Hepatocyte (in vitro differentiated cells): ENCODE results near the gene USP24. TPM values are rescaled to one million over a fixed set of nuclear protein-coding genes. Genes with fewer than 3 reads are reported as not detected.

Experiments
- DNase-seq: peaks from one replicate; pipeline ENCODE4 v3.0.0-alpha.2; 2016; ENCODE audit warnings: low spot score
- H2AFZ ChIP-seq: fragments of 200-600 bp; sonication (generic); 2 replicates; pipeline ENCODE4 v1.6.0; 2016; ENCODE audit warnings: antibody characterized with exemption, mild to moderate bottlenecking
- H3K27ac ChIP-seq: fragments of 200-600 bp; sonication (generic); 2 replicates; pipeline ENCODE4 v1.5.1; 2016; ENCODE audit warnings: mild to moderate bottlenecking
- H3K27me3 ChIP-seq: fragments of 200-600 bp; sonication (generic); 2 replicates; pipeline ENCODE4 v1.6.1; 2016
- H3K36me3 ChIP-seq: fragments of 200-600 bp; sonication (generic); replicated peaks from 2 replicates; pipeline ENCODE4 v1.5.1; 2016; ENCODE audit warnings: low read depth; ENCODE audit not compliant: insufficient read depth
- H3K4me1 ChIP-seq: fragments of 200-600 bp; sonication (generic); 2 replicates; pipeline ENCODE4 v1.5.1; 2016; ENCODE audit warnings: mild to moderate bottlenecking, moderate library complexity; ENCODE audit not compliant: insufficient read depth
- H3K4me2 ChIP-seq: fragments of 200-600 bp; sonication (generic); 2 replicates; pipeline ENCODE4 v1.6.0; 2016
- H3K4me3 ChIP-seq: fragments of 200-600 bp; sonication (generic); 2 replicates; pipeline ENCODE4 v1.5.1; 2016; ENCODE audit warnings: mild to moderate bottlenecking
- H3K79me2 ChIP-seq: fragments of 200-600 bp; sonication (generic); 2 replicates; pipeline ENCODE4 v1.6.0; 2017; ENCODE audit warnings: mild to moderate bottlenecking
- H3K9me2 ChIP-seq: fragments of 200-600 bp; sonication (generic); replicated peaks from 2 replicates; pipeline ENCODE4 v1.6.0; 2017; ENCODE audit warnings: mild to moderate bottlenecking; ENCODE audit not compliant: insufficient read depth
- H3K9me3 ChIP-seq: fragments of 200-600 bp; sonication (generic); 2 replicates; pipeline ENCODE4 v1.5.1; 2016; ENCODE audit warnings: low read depth, mild to moderate bottlenecking
- H4K20me1 ChIP-seq: fragments of 200-600 bp; sonication (generic); 2 replicates; pipeline ENCODE4 v1.6.0; 2016; ENCODE audit warnings: mild to moderate bottlenecking; ENCODE audit not compliant: insufficient read depth, poor library complexity, severe bottlenecking
- CTCF ChIP-seq: fragments of 200-600 bp; sonication (generic); IDR thresholded peaks from 2 replicates; pipeline ENCODE4 v1.5.1; 2016; ENCODE audit warnings: antibody characterized with exemption, mild to moderate bottlenecking; ENCODE audit not compliant: poor library complexity
- EZH2 ChIP-seq: fragments of 200-600 bp; sonication (generic); IDR thresholded peaks from 2 replicates; pipeline ENCODE4 v1.6.1; 2016; ENCODE audit warnings: antibody characterized with exemption, mild to moderate bottlenecking, borderline replicate concordance
- EZH2phosphoT487 ChIP-seq: fragments of 200-600 bp; sonication (generic); IDR thresholded peaks from one replicate; pipeline ENCODE4 v1.6.1; 2018; ENCODE audit warnings: antibody characterized with exemption, mild to moderate bottlenecking, low read depth, moderate library complexity; ENCODE audit not compliant: unreplicated experiment, severe bottlenecking
- WGBS: methylation state at CpG from one replicate; pipeline ENCODE4 v1.1.6; 2016; ENCODE audit warnings: low lambda C conversion rate; ENCODE audit errors: missing lambda C conversion rate; 5-methylcytosine and 5-hydroxymethylcytosine counted together
- polyA plus RNA-seq: library from polyadenylated mRNA; unstranded; fragments of >200 nt; fragmentation: Nextera tagmentation; extraction: Ambion mirVana; gene quantifications from 2 replicates; pipeline ENCODE4 v1.2.1, GENCODE V29; 2016
- total RNA-seq: library from RNA; depleted of rRNA; stranded (reverse); fragments of >200 nt; gene quantifications from 2 replicates; pipeline ENCODE4 v1.2.3, GENCODE V29; 2014

Gene USP24
- total and polyA plus RNA-seq, 2 experiments from 2014 or later, result 9.3 to 41.9 TPM

- Histone ChIP-seq H3K9me2 (no peaks in the 10 kb centered on the region), H3K36me3 (no peaks in the 10 kb centered on the region), H3K4me1 (peaks cover 6% of the 10 kb centered on the region), H3K4me3 (no peak overlapping the region), H2AFZ (no peak overlapping the region), H3K79me2 (no peaks in the 10 kb centered on the region), H3K9me3 (no peaks in the 10 kb centered on the region), H3K27me3 (no peaks in the 10 kb centered on the region), H3K4me2 (no peak overlapping the region), H3K27ac (no peak overlapping the region), H4K20me1 (no peaks in the 10 kb centered on the region)
- 65% methylated on average over 12 of the region's 12 CpGs for WGBS
- peak; percentile 27 for DNase-seq
- TF ChIP-seq CTCF (no peak), EZH2 (no peak), EZH2phosphoT487 (no peak)
Measured at GRCh38 chr1:55064071-55064581, 151.0 kb downstream of the USP24 start.

- H3K4me1 ChIP-seq, result peaks cover 6% of the 10 kb centered on the region
- WGBS, result 96% methylated on average over 9 of the region's 9 CpGs
- H3K9me2 ChIP-seq, result no peaks in the 10 kb centered on the region
- no peaks in the 10 kb centered on the region for H3K27me3 ChIP-seq
- no peak overlapping the region for H3K4me3 ChIP-seq
- no peak for TF ChIP-seq EZH2phosphoT487
- no peak for TF ChIP-seq CTCF
- TF ChIP-seq EZH2, result no peak
- no peak overlapping the region for H3K4me2 ChIP-seq
- no peaks in the 10 kb centered on the region for H3K79me2 ChIP-seq
- H2AFZ ChIP-seq, result no peak overlapping the region
- H4K20me1 ChIP-seq, result no peaks in the 10 kb centered on the region
- H3K9me3 ChIP-seq, result no peaks in the 10 kb centered on the region
- no peak for DNase-seq
- no peak overlapping the region for H3K27ac ChIP-seq
- no peaks in the 10 kb centered on the region for H3K36me3 ChIP-seq
Measured at GRCh38 chr1:55063577-55063942, 151.6 kb downstream of the USP24 start.

GRCh38 chr1:55062801-55063576, 152.2 kb downstream of the USP24 start:
- Histone ChIP-seq H3K9me3 (no peaks in the 10 kb centered on the region), H3K4me1 (peaks cover 6% of the 10 kb centered on the region), H3K36me3 (no peaks in the 10 kb centered on the region), H3K27me3 (no peaks in the 10 kb centered on the region), H3K27ac (no peak overlapping the region), H4K20me1 (no peaks in the 10 kb centered on the region), H2AFZ (no peak overlapping the region), H3K4me2 (no peak overlapping the region), H3K79me2 (no peaks in the 10 kb centered on the region), H3K9me2 (no peaks in the 10 kb centered on the region), H3K4me3 (no peak overlapping the region)
- TF ChIP-seq EZH2phosphoT487 (no peak), CTCF (no peak), EZH2 (no peak)
- 94% methylated on average over 24 of the region's 29 CpGs for WGBS
- no peak for DNase-seq
